GM23248 (cell line): Measurements from ENCODE around the gene KRT71.

Source experiments
- EZH2 ChIP-seq: fragments of 200-600 bp; sonication (generic); IDR thresholded peaks from 2 replicates; pipeline ENCODE4 v1.6.1; 2018; ENCODE audit warnings: antibody characterized with exemption, mild to moderate bottlenecking; ENCODE audit not compliant: insufficient read depth, poor library complexity, severe bottlenecking
- EZH2phosphoT487 ChIP-seq: fragments of 200-600 bp; sonication (generic); IDR thresholded peaks from 2 replicates; pipeline ENCODE4 v1.6.1; 2018; ENCODE audit warnings: antibody characterized with exemption, moderate library complexity, mild to moderate bottlenecking, low read depth; ENCODE audit not compliant: insufficient read depth

DNA sequence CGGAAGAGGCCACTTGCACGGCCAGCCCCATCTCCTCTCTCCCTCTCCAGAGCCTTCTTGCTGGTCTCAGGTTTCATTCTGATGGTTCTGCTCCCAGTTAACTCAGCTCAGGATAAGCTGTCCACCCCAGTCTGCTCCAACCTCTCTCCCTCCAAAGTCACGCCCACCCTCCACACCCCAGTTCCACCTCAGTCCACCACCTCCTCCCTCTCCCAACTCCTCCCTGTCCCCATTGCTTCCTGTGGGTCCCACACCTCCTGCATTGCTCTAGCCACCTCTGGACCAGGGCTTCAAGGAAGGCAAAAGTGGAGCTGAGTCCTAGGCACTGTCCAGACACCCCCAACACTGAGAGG, 13.1 kb downstream of the KRT71 start:
- TF ChIP-seq EZH2phosphoT487 (no peak), EZH2 (no peak)
